CD4-positive, alpha-beta memory T cell (primary cell): ENCODE data around the gene P2RX6. TPM values are rescaled to one million over a fixed set of nuclear protein-coding genes. Genes with fewer than 3 reads are reported as not detected.
A peak's percentile ranks its signal among the peaks of the same experiment; 100 is the strongest.
"Not testable (repeated sequence)": the region's sequence is repeated elsewhere in the genome, so short reads cannot be mapped to it uniquely, and the experiment has no call there.

Source experiments
- CTCF ChIA-PET: fragments of 350-600 bp; sonication (Branson Sonifier 250); formaldehyde crosslinking; loops from one replicate; lab custom pipeline; 2021; ENCODE audit warnings: inconsistent platforms; ENCODE audit not compliant: partially characterized antibody; lab: Charles Lee
- POLR2A ChIA-PET: fragments of 350-600 bp; sonication (Branson Sonifier 250); formaldehyde crosslinking; loops from one replicate; lab custom pipeline; 2021; ENCODE audit not compliant: partially characterized antibody; lab: Charles Lee
- DNase-seq, 5 donors: peaks; one replicate each; pipeline versions ENCODE4 v3.0.0 to v3.0.0-alpha.2; 2020 to 2022; ENCODE audit warnings: mixed read lengths in 1 of 5
- H3K27ac ChIP-seq: one replicate; pipeline ENCODE4 v1.7.0; 2013; ENCODE audit warnings: low read depth, low read length
- H3K27me3 ChIP-seq: 2 replicates; pipeline ENCODE4 v1.7.0; 2013; ENCODE audit warnings: mild to moderate bottlenecking, low read length, moderate library complexity; ENCODE audit not compliant: insufficient read depth
- H3K36me3 ChIP-seq: 2 replicates; pipeline ENCODE4 v1.7.0; 2013; ENCODE audit warnings: mild to moderate bottlenecking, low read length, moderate library complexity; ENCODE audit not compliant: insufficient read depth
- H3K4me1 ChIP-seq: 2 replicates; pipeline ENCODE4 v1.7.0; 2013; ENCODE audit warnings: mild to moderate bottlenecking, low read length, moderate library complexity; ENCODE audit not compliant: insufficient read depth
- H3K4me3 ChIP-seq, 2 donors: one replicate each; pipeline ENCODE4 v1.7.0; 2013; ENCODE audit warnings: low read length in 2 of 2, mild to moderate bottlenecking in 1 of 2
- H3K9me3 ChIP-seq, 2 donors: one replicate each; pipeline ENCODE4 v1.7.0; 2013; ENCODE audit warnings: low read length in 2 of 2, control low read depth in 1 of 2; ENCODE audit not compliant: control insufficient read depth in 1 of 2
- H3K27ac Mint-ChIP-seq, 7 donors: one replicate each; pipeline ENCODE4 v1.8.0; 2020 to 2021; ENCODE audit warnings: mixed read lengths in 7 of 7, mild to moderate bottlenecking in 6 of 7, inconsistent platforms in 3 of 7, moderate library complexity in 3 of 7
- H3K27me3 Mint-ChIP-seq, 2 donors: one replicate each; pipeline ENCODE4 v1.8.0; 2020 to 2021; ENCODE audit warnings: mixed read lengths in 2 of 2
- H3K36me3 Mint-ChIP-seq, 2 donors: one replicate each; pipeline ENCODE4 v1.8.0; 2020 to 2021; ENCODE audit warnings: mixed read lengths in 2 of 2, inconsistent platforms in 1 of 2, mild to moderate bottlenecking in 1 of 2
- H3K4me1 Mint-ChIP-seq, 4 donors: one replicate each; pipeline ENCODE4 v1.8.0; 2020 to 2021; ENCODE audit warnings: mixed read lengths in 4 of 4, mild to moderate bottlenecking in 1 of 4
- H3K4me3 Mint-ChIP-seq, 8 donors: one replicate each; pipeline ENCODE4 v1.8.0; 2020 to 2021; ENCODE audit warnings: mixed read lengths in 8 of 8, mild to moderate bottlenecking in 7 of 8, moderate library complexity in 6 of 8, inconsistent platforms in 3 of 8
- H3K9me3 Mint-ChIP-seq, 8 donors: one replicate each; pipeline ENCODE4 v1.8.0; 2020 to 2021; ENCODE audit warnings: mixed read lengths in 8 of 8, mild to moderate bottlenecking in 5 of 8, inconsistent platforms in 3 of 8, moderate library complexity in 1 of 8
- intact Hi-C: fragments of 100-400 bp; cut with micrococcal nuclease; formaldehyde crosslinking; loops from one replicate; pipeline ENCODE4 v1.15.1; 2023
- polyA plus RNA-seq, 2 donors: library from polyadenylated mRNA; unstranded; fragments of 300-500 nt; fragmentation: Illumina TruSeq; gene quantifications; one replicate each; pipeline ENCODE4 v1.2.3, GENCODE V29; 2021
- total RNA-seq, 2 experiments: library from RNA; stranded (reverse); gene quantifications; one replicate each; pipeline ENCODE4 v1.2.3, GENCODE V29; 2021

P2RX6 gene
- total and polyA plus RNA-seq, 4 experiments from 2014 or later = 0.19 to 1.2 (median 1.1) TPM; not detected in 1

- Mint-ChIP-seq H3K27me3 (peaks cover 0 to 3% of the 10 kb centered on the region in 2 donors), H3K36me3 (no peaks in the 10 kb centered on the region), H3K9me3 (no peaks in the 10 kb centered on the region), H3K4me1 (peaks cover 11 to 17% (median 14%) of the 10 kb centered on the region in 4 donors), H3K4me3 (no peak overlapping the region), H3K27ac (peak overlapping the region in 1 of 7 donors; percentile 2)
- POLR2A ChIA-PET = no interaction called here
- Histone ChIP-seq H3K27me3 (no peaks in the 10 kb centered on the region), H3K36me3 (no peaks in the 10 kb centered on the region), H3K4me3 (no peak overlapping the region), H3K27ac (no peak overlapping the region), H3K9me3 (no peaks in the 10 kb centered on the region), H3K4me1 (peaks cover 18% of the 10 kb centered on the region)
- intact Hi-C loops = no loop called here
- no peak for DNase-seq
- CTCF ChIA-PET = no interaction called here
Measured at GRCh38 chr22:21052715-21053459, 37.9 kb downstream of the P2RX6 start.

DNA sequence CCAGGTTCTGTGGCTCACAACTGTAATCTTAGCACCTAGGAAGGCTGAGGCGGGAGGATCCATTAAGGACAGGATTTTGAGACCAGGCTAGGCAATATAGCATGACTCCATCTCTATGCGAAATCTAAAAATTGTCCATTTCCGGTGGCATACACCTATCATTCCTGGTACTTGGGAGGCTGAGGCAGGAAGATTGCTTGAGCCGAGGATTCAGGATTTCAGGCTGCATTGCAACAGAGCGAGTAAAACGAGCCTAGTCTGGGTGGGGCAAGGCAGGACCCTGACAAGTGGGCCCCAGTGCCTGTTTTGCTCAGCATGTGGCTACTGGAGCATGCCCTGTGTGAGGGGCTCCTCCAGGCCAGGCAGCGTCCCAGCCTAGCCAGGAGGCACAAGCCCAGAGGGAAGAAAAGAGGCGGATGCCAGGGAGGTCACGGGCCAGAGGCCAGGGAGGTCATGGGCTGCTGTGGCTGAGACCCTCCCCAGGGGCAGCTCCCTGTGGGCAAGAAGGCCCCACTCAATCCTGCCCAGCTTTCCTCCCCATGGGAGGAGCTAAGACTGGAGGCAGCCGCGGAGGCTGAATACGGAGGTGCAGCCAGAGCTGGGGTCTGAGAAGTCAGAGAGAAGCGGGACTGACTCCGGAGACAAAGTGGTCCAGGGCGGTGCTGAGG is 39.2 kb downstream of the P2RX6 start:
- Histone ChIP-seq H3K27ac (no peak overlapping the region), H3K4me1 (peaks cover 18% of the 10 kb centered on the region), H3K4me3 (no peak overlapping the region), H3K36me3 (no peaks in the 10 kb centered on the region), H3K27me3 (no peaks in the 10 kb centered on the region), H3K9me3 (no peaks in the 10 kb centered on the region)
- Mint-ChIP-seq H3K4me3 (peak overlapping the region in 2 of 8 donors; percentile 50 to 55), H3K4me1 (peaks cover 11 to 17% (median 14%) of the 10 kb centered on the region in 4 donors), H3K36me3 (no peaks in the 10 kb centered on the region), H3K27me3 (peaks cover 0 to 3% of the 10 kb centered on the region in 2 donors), H3K27ac (peak overlapping the region in 1 of 7 donors; percentile 63), H3K9me3 (no peaks in the 10 kb centered on the region)
- POLR2A ChIA-PET = no interaction called here
- DNase-seq = no peak
- CTCF ChIA-PET = interaction anchor here (0.6 to 0.7 kb wide), 2 partner anchors 47 to 178 kb away, joined by 3 read pairs; no protein-coding TSS in a partner anchor
- intact Hi-C loops = no loop called here

- Mint-ChIP-seq H3K4me3 (peak overlapping the region in 3 of 8 donors; percentile 46 to 55 (median 50)), H3K27ac (peak overlapping the region in 2 of 7 donors; percentile 48 to 63), H3K36me3 (no peaks in the 10 kb centered on the region), H3K4me1 (peaks cover 11 to 17% (median 14%) of the 10 kb centered on the region in 4 donors), H3K9me3 (no peaks in the 10 kb centered on the region), H3K27me3 (peaks cover 0 to 3% of the 10 kb centered on the region in 2 donors)
- no peak overlapping the region for H3K4me3 ChIP-seq
- no peak overlapping the region for H3K27ac ChIP-seq
- CTCF ChIA-PET = interaction anchor here (0.6 kb wide), 1 partner anchor 179 kb away, joined by 3 read pairs; no protein-coding TSS in a partner anchor
- intact Hi-C loops = no loop called here
- H3K9me3 ChIP-seq = no peaks in the 10 kb centered on the region
- H3K27me3 ChIP-seq = no peaks in the 10 kb centered on the region
- no peak for DNase-seq
- POLR2A ChIA-PET = no interaction called here
- no peaks in the 10 kb centered on the region for H3K36me3 ChIP-seq
- peaks cover 18% of the 10 kb centered on the region for H3K4me1 ChIP-seq
Measured at GRCh38 chr22:21054714-21055563, 40.0 kb downstream of the P2RX6 start.

DNA sequence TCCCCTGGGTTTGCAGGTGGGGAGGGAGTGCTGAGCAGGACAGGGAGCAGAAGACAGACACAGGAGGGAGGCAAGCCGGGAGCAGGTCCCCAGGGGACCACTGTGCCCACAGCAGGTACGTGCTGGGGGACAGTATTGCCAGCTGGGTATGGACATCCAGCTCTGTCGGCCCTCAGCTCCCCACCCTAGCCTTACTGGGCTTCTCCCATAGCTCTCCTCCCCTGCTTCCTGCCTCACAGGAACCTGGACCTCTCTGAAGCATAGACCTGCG is 40.5 kb downstream of the P2RX6 start:
- Mint-ChIP-seq H3K36me3 (no peaks in the 10 kb centered on the region), H3K27ac (peak overlapping the region in 4 of 7 donors; percentile 10 to 80 (median 52)), H3K4me3 (peak overlapping the region in 4 of 8 donors; percentile 39 to 73 (median 65)), H3K27me3 (peaks cover 0 to 3% of the 10 kb centered on the region in 2 donors), H3K4me1 (peaks cover 11 to 17% (median 14%) of the 10 kb centered on the region in 4 donors), H3K9me3 (no peaks in the 10 kb centered on the region)
- ChIA-PET POLR2A (no interaction called here), CTCF (no interaction called here)
- Histone ChIP-seq H3K36me3 (no peaks in the 10 kb centered on the region), H3K27ac (no peak overlapping the region), H3K27me3 (no peaks in the 10 kb centered on the region), H3K4me1 (peaks cover 18% of the 10 kb centered on the region), H3K9me3 (no peaks in the 10 kb centered on the region), H3K4me3 (no peak overlapping the region)
- intact Hi-C loops = no loop called here
- DNase-seq = no peak

- CTCF ChIA-PET = no interaction called here
Measured at GRCh38 chr22:21055880-21056319, 40.9 kb downstream of the P2RX6 start.

DNA sequence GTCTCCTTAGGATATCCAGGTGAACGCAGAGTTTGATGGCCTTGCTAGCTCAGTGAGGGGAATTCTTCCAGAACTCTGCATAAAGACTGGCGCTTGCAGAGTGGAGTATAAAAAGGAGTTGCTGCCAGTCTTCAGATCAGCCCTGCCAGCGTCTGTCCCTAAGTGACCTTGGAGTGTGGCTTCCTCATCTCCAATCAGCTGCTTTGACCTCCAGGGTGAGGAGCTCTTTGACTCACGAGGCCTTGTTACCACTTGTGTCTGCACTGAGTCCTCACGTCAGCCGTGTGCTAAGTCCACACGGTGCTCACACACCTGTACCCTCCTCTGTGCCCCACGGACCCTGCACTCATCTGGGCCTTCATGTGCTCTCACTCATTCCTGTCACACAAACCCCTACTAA is 45.4 kb downstream of the P2RX6 start:
- H3K4me3 Mint-ChIP-seq, H3K9me3 ChIP-seq, CTCF ChIA-PET, H3K36me3 Mint-ChIP-seq, H3K36me3 ChIP-seq, intact Hi-C loops, H3K27me3 ChIP-seq, H3K27me3 Mint-ChIP-seq, H3K9me3 Mint-ChIP-seq, POLR2A ChIA-PET, DNase-seq, H3K27ac ChIP-seq, H3K4me3 ChIP-seq, H3K27ac Mint-ChIP-seq: not testable (repeated sequence)
- peaks cover 17% of the 10 kb centered on the region for H3K4me1 ChIP-seq
- peaks cover 10 to 15% (median 14%) of the 10 kb centered on the region in 4 donors for H3K4me1 Mint-ChIP-seq

More at GRCh38 chr22:21055880-21056319, 40.9 kb downstream of the P2RX6 start:
- H3K4me3 Mint-ChIP-seq = peak overlapping the region in 6 of 8 donors; percentile 36 to 73 (median 56)
- Histone ChIP-seq H3K36me3 (no peaks in the 10 kb centered on the region), H3K9me3 (no peaks in the 10 kb centered on the region), H3K27me3 (no peaks in the 10 kb centered on the region), H3K4me3 (no peak overlapping the region), H3K4me1 (peaks cover 18% of the 10 kb centered on the region), H3K27ac (no peak overlapping the region)
- peak overlapping the region in 4 of 7 donors; percentile 50 to 80 (median 63) for H3K27ac Mint-ChIP-seq
- no peak for DNase-seq
- no peaks in the 10 kb centered on the region for H3K9me3 Mint-ChIP-seq
- POLR2A ChIA-PET = no interaction called here
- H3K27me3 Mint-ChIP-seq = peaks cover 0 to 3% of the 10 kb centered on the region in 2 donors
- peaks cover 11 to 17% (median 14%) of the 10 kb centered on the region in 4 donors for H3K4me1 Mint-ChIP-seq
- intact Hi-C loops = no loop called here
- no peaks in the 10 kb centered on the region for H3K36me3 Mint-ChIP-seq
